H1 (cell line): ENCODE measurements around the gene TMEM181. TPM values are rescaled to one million over a fixed set of nuclear protein-coding genes. Genes with fewer than 3 reads are reported as not detected.

ENCODE experiments used
- BACH1 ChIP-seq: IDR thresholded peaks from 2 replicates; pipeline ENCODE4 v1.6.1; 2012; ENCODE audit warnings: low read length, improper control_type of control experiment
- JUN ChIP-seq: IDR thresholded peaks from 2 replicates; pipeline ENCODE4 v1.6.1; 2011; ENCODE audit warnings: low read depth, mild to moderate bottlenecking, improper control_type of control experiment, low read length
- TEAD4 ChIP-seq: IDR thresholded peaks from 2 replicates; pipeline ENCODE4 v1.6.1; 2012; ENCODE audit warnings: low read depth, low read length, inconsistent platforms, mixed read lengths
- polyA plus RNA-seq, 7 experiments: library from polyadenylated mRNA; depleted of rRNA in 3 of 7; stranded (reverse) in 5 of 7; unstranded in 2 of 7; fragments of >200 nt in 5 of 7; fragments of 200-250 nt in 2 of 7; gene quantifications; 1 replicate in 5 of 7; 2 replicates in 1 of 7; 4 replicates in 1 of 7; pipeline versions ENCODE4 v1.2.1 to v1.2.3, GENCODE V29; 2011 to 2013; ENCODE audit warnings: missing spikeins in 2 of 7, mixed read lengths in 2 of 7
- total RNA-seq: library from RNA; stranded (reverse); fragmentation: NEBNext Ultra II Directional; extraction: Animal tissue kit (Norgen Biotek cat#: 25700); gene quantifications from 2 replicates; pipeline ENCODE4 v1.2.1, GENCODE V29; 2021
- TF ChIP-seq, protein P1 (sequence below): IDR thresholded peaks from 2 replicates; pipeline ENCODE4 v1.6.1; 2012; ENCODE audit warnings: low read length, inconsistent platforms

Gene TMEM181
- total and polyA plus RNA-seq, 2 of the 8 experiments (the other 6 are each of a cell fraction or from before 2014, with no cell fraction given) = 8.6 to 19.0 TPM

DNA sequence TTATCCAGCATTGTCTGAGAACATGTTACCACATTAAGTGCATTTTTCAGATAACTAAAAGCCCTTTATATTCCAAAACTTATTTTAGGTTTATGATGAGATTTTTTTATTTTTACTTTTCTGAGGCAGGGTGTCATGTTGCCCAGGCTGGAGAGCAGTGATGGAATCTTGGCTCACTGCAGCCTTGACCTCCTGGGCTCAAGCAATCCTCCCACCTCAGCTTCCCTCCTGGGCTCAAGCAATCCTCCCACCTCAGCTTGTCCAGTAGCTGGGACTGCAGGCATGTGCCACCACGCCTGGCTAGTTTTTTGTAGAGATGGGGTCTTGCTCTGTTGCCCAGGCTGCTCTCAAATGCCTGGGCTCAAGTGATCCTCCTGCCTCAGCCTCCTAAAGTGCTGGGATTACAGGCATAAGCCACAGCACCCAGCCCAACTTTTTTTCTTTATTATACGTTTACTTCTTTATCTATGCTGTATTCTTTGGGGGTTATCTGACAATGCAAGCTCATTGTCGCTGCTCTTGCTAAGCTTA, 78.5 kb downstream of the TMEM181 start (continued):
- TF ChIP-seq BACH1 (no peak), JUN (no peak), TEAD4 (no peak)
- TF ChIP-seq, protein P1, sequence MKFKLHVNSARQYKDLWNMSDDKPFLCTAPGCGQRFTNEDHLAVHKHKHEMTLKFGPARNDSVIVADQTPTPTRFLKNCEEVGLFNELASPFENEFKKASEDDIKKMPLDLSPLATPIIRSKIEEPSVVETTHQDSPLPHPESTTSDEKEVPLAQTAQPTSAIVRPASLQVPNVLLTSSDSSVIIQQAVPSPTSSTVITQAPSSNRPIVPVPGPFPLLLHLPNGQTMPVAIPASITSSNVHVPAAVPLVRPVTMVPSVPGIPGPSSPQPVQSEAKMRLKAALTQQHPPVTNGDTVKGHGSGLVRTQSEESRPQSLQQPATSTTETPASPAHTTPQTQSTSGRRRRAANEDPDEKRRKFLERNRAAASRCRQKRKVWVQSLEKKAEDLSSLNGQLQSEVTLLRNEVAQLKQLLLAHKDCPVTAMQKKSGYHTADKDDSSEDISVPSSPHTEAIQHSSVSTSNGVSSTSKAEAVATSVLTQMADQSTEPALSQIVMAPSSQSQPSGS = no peak
